Measurements from ENCODE around the gene PLEK2. TPM values are rescaled to one million over a fixed set of nuclear protein-coding genes. Genes with fewer than 3 reads are reported as not detected.

The PLEK2 gene
- total and polyA plus RNA-seq, 2 donors (not counting 3 experiments of a cell fraction or from before 2014, with no cell fraction given) = 1.4 to 3.8 TPM

DNA sequence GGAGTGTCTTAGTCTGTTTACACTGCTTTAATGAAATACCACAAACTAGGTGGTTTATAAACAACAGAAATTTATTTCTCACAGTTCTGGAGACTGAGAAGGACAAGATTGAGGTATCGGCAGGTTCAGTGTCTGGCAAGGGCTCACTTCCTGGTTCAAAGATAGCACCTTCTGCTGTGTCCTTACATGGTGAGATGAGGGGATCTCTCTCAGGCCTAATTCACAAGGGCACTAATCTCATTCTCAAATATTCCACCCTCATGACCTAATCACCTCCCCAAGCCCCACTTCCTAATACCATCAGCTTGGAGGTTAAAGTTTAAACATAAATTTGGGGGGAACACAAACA, 35.0 kb upstream of the PLEK2 start:
- DNase-seq (ENCODE audit: low read depth, low spot score) (no peak), FAIRE-seq (no peak)
- BruUV-seq (replicated peaks) = no TSS peak
- Histone ChIP-seq H3K9ac (replicated peaks; ENCODE audit: extremely low read depth, insufficient read depth, low read length) (no peak overlapping the region), H3K27ac (ENCODE audit: insufficient read depth, low read depth, low read length) (no peak overlapping the region), H3K36me3 (ENCODE audit: control insufficient read depth in 2 of 2, extremely low read depth in 1 of 2, insufficient read depth in 2 of 2, low read length in 2 of 2) (no peaks in the 10 kb centered on the region), H3K4me1 (ENCODE audit: control insufficient read depth, extremely low read depth, insufficient read depth, low read length) (peaks cover 9% of the 10 kb centered on the region), H4K20me1 (replicated peaks; ENCODE audit: control insufficient read depth, extremely low read depth, insufficient read depth, low read length) (no peaks in the 10 kb centered on the region), H2AFZ (ENCODE audit: low read depth, low read length) (no peak overlapping the region), H3K4me2 (ENCODE audit: insufficient read depth, low read length) (no peak overlapping the region), H3K79me2 (ENCODE audit: control insufficient read depth, insufficient read depth, low read length) (no peaks in the 10 kb centered on the region), H3K4me3 (replicated peaks in 1 of 3; ENCODE audit: insufficient read depth in 1 of 3, low read depth in 1 of 3, low read length in 3 of 3) (no peak overlapping the region), H3K9me3 (replicated peaks; ENCODE audit: control insufficient read depth, insufficient read depth, low read length) (no peaks in the 10 kb centered on the region), H3K9me1 (replicated peaks; ENCODE audit: control insufficient read depth, extremely low read depth, insufficient read depth, low read length) (no peaks in the 10 kb centered on the region), H3K27me3 (ENCODE audit: control insufficient read depth in 2 of 2, insufficient read depth in 2 of 2, low read length in 2 of 2) (peaks cover 4% of the 10 kb centered on the region in 2 experiments)
- POLR2A ChIA-PET = no interaction called here
- dilution Hi-C loops (cut with MboI; ENCODE audit: extremely low pct_ligation_motif_present, low sequenced_read_pairs) = no loop called here
- CTCF ChIA-PET = interaction anchor here (1.0 to 1.9 kb wide), 3 partner anchors 15 to 124 kb away, joined by 3 to 9 read pairs (median 4); no protein-coding TSS in a partner anchor
- no peak for TF ChIP-seq POLR2AphosphoS5 (IDR thresholded peaks at IDR 0.05; ENCODE audit: insufficient read depth, low read depth, low read length)
- TF ChIP-seq POLR2A (IDR thresholded peaks at IDR 0.05; ENCODE audit: low read depth, low read length) = no peak
- no peak for TF ChIP-seq EZH2 (IDR thresholded peaks at IDR 0.05; ENCODE audit: borderline replicate concordance, low read depth, low read length, severe bottlenecking)
- TF ChIP-seq, protein P1, sequence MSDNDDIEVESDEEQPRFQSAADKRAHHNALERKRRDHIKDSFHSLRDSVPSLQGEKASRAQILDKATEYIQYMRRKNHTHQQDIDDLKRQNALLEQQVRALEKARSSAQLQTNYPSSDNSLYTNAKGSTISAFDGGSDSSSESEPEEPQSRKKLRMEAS (IDR thresholded peaks at IDR 0.05; ENCODE audit: insufficient read depth, insufficient read length) = no peak
- no peak for TF ChIP-seq CTCF (IDR thresholded peaks at IDR 0.05; ENCODE audit: extremely low read depth in 1 of 2, insufficient read depth in 1 of 2, low read depth in 1 of 2, low read length in 2 of 2)
- no peak for TF ChIP-seq FOS (IDR thresholded peaks at IDR 0.05; ENCODE audit: borderline replicate concordance, insufficient read depth, low read length)
- TF ChIP-seq MYC (IDR thresholded peaks at IDR 0.05; ENCODE audit: low read depth, low read length) = no peak
- TF ChIP-seq GATA2 (IDR thresholded peaks at IDR 0.05; ENCODE audit: insufficient read depth, insufficient read length, low read depth, low read length) = no peak
- TF ChIP-seq JUN (IDR thresholded peaks at IDR 0.05; ENCODE audit: borderline replicate concordance, insufficient read depth, insufficient read length, low read depth) = no peak
- intact Hi-C loops (cut with micrococcal nuclease) = no loop called here
